GM19193 (cell line): ENCODE measurements around the gene CFAP68.

Experiments
- POLR2A ChIP-seq: IDR thresholded peaks from 4 replicates; pipeline ENCODE4 v1.6.1; 2011; ENCODE audit not compliant: insufficient read depth, insufficient read length; ENCODE audit errors: extremely low read depth

Gene CFAP68

DNA sequence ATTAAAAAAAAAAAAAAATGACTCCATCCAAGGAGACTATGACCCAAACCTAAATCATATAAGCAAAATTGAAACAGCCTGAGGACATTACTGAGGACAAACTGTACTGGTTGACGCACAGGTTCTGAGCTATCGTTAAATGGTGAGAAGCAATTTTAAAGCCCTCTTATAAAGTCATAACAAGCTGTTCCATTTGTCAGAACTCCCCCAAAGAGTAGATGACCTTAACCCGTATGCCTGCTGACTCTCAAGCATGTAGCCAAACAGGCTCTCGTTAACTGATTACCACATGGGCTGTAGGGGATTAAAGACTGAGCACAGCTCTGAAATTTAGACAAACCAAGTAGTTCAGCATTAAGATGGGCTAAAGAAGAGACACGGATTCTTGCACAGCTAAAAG is 30.0 kb downstream of the CFAP68 start:
- TF ChIP-seq POLR2A = no peak

DNA sequence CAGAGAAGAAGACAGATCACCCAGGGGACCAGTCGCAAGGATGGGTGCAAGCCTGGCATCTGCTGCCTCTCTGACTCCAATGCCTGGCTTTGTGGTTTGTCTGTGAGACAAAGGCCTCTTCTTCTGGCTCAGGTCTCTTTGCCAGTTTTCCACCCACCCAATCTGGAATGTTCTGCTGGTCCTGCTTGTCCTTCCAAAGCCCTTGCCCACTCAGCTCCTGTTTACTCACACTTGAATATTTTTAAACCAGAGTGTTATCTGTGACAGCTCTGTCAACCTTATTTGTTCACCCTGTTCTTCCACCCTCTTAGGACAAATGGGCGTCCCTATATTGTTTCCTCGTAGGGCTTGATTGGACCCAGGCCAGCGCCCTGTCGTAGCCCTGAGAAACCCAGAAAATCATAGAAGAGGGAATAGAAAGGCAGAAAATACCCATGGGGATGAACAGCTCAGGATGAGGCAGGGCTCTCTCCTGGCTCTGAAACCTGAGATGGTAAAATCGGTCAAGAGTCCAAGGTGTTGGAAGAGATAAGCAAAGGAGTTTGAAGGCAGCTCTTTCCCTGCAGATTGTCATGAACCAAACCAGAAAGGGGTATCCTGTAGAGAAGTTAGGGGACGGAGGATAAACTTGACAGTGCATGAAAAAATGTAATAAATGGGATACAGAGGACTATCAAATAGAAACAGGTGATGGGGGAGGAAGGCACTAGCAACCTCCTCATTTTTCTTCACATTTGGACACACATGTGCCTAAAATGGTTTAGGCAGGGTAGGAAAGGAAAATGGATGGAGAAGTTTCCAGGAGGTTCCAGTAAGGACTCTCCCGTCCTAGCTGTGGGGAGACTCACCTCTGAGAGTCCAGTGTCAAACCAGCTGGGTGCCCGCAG is 31.6 kb downstream of the CFAP68 start:
- TF ChIP-seq POLR2A = no peak

DNA sequence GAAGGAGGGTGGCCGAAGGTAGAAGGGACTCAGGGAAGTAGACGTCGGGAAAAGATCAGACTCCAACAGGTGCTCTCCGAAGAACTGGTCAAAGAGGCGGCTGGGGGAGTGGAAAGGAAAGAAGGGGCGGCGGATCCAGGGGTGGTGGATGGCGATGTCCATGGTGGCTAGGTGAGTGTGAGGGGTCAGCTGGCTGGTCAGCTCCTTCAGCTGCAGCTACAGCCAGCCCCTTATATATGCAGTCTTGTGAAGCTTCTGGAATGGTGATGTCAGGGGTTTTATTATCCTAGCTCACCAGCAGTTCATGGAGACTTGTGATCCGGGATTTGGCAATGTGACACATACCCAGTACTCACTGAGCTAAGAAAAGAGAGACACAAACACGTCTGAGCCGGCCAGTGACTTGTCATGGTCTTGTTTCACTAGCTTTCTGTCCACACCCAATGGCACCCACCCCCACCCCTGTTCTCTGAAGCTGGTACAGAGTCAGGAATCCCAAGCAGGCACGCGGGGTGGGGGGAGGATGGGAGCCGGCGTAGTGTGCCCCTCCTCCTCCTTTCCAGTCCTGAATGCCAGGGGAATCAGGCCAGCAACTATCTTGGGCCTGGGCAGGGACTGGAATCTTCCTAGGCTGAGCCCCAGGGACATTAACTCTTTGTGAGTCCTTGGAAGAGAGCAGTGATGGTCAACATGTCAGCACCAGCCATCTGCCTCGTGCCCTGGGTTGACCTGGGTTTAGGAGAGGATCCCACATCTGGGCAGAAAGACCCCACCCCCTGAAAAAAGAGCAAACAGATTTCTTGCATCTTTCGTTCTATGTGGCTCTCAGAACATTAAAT is 32.4 kb downstream of the CFAP68 start, which contains the start of gene CRYAB:
Gene CRYAB (minus strand): TSS at position 208 of the 839 bp plus-strand sequence. CDS start 46 bp downstream, at position 162.
- TF ChIP-seq POLR2A = no peak

DNA sequence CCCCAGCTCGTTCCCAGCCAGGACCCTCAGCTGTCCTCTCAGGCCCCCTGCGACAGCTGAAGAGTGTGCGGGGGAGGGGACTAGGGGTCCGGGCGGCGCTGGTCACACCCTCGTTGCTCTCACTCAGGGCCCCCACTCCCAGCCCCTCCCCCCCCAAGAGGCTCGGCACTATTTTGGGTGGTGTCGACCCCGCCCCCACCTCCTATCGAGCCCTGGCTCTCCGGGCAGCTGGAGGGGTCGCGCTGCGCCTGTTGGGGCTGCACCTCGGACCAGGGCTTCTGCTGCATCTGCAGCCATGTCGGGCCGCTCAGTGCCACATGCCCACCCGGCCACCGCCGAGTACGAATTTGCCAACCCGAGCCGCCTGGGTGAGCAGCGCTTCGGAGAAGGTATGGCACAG is 33.2 kb downstream of the CFAP68 start, which contains the start of gene HSPB2:
Gene HSPB2 (plus strand): TSS at position 200 of the 400 bp plus-strand sequence. CDS start 96 bp downstream, at position 296.
- TF ChIP-seq POLR2A = no peak

DNA sequence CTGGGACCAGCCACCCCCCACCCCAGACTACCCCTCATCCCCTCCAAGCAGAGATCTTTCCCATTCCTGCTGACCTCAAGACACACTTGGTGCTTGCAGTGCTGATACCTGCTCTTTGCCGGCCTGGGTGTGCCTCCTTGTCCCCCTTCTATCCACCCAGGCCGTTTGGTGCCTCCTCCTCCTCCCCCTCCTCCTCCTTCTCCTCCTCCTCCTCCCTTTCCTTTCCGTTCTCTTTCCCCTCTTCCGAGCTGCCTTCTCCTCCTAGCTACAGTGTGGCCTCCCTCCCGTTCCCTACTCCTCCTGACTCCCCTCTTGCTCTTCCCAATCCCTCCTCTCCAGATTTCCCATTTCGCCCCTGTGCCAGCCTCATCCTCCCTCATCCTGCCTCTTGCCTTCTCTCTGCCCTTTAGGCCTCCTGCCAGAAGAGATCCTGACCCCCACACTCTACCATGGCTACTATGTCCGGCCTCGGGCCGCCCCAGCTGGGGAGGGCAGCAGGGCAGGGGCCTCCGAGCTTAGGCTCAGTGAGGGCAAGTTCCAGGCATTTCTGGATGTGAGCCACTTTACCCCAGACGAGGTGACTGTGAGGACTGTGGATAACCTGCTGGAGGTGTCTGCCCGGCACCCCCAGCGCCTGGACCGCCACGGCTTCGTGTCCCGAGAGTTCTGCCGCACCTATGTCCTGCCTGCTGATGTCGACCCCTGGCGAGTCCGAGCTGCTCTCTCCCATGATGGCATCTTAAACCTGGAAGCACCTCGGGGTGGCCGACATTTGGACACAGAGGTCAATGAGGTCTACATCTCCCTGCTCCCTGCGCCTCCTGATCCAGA is 33.9 kb downstream of the CFAP68 start:
- no peak for TF ChIP-seq POLR2A

DNA sequence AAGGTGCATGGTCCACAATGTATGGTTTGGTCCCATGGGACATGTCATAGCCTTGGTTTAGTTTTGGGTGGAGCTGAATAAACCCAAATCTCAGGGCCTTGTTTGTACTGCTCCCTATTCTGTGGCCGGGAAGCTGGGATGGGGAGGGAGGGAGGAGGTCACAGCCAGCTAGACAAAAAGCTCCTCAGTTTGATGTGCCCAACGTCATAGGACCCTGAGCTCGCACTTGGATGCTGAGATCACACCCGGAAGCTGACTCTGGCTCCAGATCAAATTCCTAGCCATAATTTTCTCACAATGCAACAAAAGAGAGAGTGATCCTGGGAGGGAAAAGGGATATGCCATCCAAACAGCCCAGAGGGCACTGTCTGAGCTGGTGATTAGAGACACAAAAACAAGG is 34.7 kb downstream of the CFAP68 start:
- TF ChIP-seq POLR2A = no peak

DNA sequence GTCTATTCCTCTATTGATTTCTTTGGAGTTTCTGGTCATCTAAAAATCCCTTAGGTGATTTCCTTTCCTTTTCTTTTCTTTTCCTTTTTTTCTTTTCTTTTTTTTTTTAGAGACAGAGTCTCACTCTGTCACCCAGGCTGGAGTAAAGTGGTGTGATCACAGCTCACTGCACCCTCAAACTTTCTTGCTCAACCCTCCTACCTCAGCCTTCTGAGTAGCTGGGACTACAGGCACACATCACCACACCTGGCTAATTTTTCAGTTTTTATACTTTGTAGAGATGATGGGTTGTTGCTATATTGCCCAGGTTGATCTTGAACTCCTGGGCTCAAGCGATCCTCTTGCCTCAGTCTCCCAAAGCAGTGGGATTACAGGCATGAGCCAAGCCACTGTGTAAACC is 37.4 kb downstream of the CFAP68 start:
- no peak for TF ChIP-seq POLR2A

DNA sequence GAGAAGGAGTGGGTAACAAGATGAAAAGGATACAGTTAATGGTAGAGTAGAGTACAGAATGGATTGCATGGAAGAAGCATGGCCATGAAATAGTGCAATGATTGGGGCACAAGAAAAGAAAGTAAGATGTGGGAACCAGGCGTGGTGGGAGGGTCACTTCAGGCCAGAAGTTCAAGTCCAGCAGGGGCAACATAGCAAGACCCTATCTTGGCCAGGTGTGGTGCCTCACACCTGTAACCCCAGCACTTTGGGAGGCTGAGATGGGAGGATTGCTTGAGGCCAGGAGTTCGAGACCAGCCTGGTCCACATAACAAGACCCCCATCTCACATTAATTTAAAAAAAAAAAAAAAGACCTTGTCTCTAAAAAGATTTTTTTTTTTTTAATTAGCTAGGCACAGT is 38.0 kb downstream of the CFAP68 start:
- TF ChIP-seq POLR2A = no peak

DNA sequence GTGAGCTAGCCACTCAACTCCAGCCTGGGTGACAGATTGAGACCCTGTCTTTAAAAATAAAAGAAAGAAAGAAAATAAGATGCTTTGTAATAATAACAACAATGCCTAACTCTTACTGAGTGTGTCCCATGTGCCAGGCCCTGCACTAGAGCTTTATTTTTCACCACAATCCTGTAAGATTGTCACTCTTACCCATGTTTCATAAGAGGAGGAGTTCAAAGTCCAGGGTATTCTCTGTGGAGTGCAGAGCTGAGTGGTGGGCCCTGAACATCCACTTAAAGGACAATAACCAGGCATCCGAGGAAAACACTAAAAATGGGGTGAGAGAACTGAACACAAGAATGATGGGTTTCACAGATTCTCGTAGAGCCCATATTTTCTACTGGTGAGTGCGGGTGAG is 38.4 kb downstream of the CFAP68 start:
- TF ChIP-seq POLR2A = no peak

DNA sequence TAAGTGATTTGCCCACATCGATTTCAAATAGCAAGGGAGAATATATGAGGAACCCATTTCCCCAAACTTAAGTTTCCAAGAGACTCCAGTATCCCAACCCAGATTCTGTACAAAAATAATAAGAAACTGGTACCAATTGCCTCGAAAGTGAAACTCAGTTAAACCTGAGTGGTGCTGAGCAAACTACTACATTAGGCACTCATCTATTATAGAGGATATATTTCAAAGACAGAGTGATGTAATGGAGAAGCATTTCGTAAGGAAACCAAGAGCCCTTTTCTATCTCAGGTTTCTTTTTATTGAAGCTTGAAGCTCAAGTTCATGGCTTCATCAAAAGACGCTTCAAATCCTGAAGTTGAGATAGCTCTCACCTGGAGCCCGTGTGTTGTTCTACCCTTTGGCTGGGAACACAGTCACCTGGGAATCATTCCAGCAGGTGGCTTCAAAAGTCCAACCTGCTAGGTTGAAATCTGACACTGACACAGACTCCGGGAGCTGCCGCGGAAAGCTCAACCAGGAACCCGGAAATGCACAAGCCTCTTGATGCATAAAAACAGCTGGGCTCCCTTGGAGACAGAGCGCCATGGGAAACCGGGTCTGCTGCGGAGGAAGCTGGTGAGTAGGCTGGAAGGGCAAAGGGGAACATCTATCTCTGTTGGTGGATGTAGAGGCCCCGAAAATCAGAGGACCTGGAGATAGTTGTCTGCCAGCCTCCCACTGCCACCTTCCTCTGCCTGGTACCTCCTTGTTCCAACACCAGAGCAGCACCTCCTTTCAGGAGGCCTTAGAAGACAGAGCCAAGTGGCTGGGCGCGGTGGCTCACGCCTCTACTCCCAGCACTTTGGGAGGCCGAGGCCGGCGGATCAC is 39.3 kb downstream of the CFAP68 start, which contains the start of gene C11orf52:
Gene C11orf52 (plus strand): TSS at position 524 of the 867 bp plus-strand sequence. CDS start 60 bp downstream, at position 584.
- TF ChIP-seq POLR2A = no peak

DNA sequence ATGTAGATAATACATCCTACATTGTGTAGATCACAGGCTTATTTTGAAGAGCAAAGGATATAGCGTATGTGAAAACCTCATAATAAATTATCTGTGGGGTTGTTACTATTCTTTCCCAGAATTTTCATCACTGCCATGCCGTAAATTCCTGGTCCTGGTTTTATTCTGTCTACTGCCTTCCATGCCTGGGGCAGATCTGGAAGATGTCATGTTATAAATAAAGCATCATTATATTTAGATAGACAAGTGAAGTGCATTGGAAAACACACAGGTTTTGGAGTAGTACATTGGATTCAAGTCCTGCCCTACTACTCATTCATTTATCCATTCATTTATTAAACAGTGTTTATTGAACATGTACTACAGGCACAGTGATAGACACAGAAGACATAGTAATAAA is 41.6 kb downstream of the CFAP68 start:
- TF ChIP-seq POLR2A = no peak

DNA sequence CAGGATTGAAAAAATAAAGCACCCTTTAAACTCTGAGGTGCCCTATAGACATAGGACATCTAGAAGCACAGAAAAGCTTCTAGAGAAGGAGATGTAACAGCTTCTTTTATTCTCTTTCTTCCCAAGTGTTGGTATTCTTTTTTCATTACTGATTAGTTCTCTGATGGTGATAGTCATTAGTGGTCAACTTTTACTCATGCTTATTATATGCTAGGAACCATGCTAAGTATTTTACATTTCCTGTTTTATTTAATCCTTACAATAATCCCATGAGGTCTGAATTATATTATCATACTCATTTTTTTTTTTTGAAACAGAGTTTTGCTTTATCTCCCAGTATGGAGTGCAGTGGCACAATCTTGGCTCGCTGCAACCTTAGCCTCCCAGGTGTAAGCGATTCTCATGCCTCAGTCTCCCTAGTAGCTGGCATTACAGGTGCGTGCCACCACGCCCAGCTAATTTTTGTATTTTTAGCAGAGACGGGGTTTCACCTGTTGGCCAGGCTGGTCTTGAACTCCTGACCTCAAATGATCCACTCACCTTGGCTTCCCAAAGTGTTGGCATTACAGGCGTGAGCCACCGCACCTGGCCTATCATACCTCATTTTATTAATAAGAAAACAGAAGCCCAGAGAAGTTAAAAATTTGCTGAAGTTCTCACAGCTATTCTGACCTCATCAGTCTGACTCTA is 42.3 kb downstream of the CFAP68 start:
- TF ChIP-seq POLR2A = no peak

DNA sequence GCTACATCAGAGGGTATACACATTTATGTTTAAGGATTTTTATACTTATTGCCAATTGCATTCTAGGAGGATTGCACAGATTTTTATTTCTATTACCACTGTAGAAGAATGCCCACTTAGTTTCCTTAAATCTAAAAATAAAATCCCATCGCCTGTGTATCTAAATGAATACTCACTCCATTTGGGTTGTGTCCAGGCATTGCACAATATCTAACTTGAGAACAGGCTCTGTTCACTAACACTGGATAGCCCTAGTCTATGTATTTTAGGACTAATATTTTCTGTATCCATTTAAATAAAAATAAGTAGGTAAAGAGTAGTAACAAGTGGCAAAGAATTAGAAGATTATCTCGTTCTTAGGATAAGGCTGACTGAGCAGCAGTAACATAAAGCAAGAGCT is 43.5 kb downstream of the CFAP68 start:
- TF ChIP-seq POLR2A = no peak
